ENCODE data around the gene SYDE2.
"Not testable (repeated sequence)": the region's sequence is repeated elsewhere in the genome, so short reads cannot be mapped to it uniquely, and the experiment has no call there.

The SYDE2 gene, protein sequence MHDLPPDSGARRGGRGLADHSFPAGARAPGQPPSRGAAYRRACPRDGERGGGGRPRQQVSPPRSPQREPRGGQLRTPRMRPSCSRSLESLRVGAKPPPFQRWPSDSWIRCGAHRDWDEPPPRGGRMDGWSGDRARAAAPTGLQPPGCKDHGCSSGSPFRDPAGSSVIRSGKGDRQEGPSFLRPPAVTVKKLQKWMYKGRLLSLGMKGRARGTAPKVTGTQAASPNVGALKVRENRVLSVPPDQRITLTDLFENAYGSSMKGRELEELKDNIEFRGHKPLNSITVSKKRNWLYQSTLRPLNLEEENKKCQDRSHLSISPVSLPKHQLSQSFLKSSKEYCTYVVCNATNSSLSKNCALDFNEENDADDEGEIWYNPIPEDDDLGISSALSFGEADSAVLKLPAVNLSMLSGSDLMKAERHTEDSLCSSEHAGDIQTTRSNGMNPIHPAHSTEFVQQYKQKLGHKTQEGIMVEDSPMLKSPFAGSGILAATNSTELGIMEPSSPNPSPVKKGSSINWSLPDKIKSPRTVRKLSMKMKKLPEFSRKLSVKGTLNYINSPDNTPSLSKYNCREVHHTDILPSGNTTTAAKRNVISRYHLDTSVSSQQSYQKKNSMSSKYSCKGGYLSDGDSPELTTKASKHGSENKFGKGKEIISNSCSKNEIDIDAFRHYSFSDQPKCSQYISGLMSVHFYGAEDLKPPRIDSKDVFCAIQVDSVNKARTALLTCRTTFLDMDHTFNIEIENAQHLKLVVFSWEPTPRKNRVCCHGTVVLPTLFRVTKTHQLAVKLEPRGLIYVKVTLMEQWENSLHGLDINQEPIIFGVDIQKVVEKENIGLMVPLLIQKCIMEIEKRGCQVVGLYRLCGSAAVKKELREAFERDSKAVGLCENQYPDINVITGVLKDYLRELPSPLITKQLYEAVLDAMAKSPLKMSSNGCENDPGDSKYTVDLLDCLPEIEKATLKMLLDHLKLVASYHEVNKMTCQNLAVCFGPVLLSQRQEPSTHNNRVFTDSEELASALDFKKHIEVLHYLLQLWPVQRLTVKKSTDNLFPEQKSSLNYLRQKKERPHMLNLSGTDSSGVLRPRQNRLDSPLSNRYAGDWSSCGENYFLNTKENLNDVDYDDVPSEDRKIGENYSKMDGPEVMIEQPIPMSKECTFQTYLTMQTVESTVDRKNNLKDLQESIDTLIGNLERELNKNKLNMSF

GRCh38 chr1:85200463-85201339 is at the start of gene SYDE2:
SYDE2 (minus strand) TSS chr1:85201016; CDS start chr1:85200996, 20 bp downstream.
- peak; percentile 23 to 54 (median 30) for DNase-seq (ENCODE audit: low read depth in 2 of 3, low spot score in 2 of 3)

DNA sequence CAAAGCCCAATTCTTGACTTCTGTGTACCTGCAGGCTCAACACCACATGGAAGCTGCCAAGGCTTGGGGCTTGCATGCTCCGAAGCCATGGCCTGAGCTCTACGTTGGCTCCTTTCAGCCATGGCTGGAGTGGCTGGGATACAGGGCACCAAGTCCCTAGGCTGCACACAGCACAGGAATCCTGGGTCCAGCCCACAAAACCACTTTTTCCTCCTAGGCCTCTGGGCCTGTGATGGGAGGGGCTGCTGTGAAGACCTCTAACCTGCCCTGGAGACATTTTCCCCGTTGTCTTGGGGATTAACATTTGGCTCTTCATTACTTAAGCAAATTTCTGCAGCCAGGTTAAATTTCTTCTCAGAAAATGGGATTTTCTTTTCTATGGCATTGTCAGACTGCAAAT is 48.2 kb upstream of the SYDE2 start:
- DNase-seq (ENCODE audit: low read depth in 2 of 3, low spot score in 2 of 3) = not testable (repeated sequence)

GRCh38 chr1:85245891-85246290 is 45.1 kb upstream of the SYDE2 start:
- DNase-seq (ENCODE audit: low read depth in 2 of 3, low spot score in 2 of 3) = no peak

GRCh38 chr1:85245456-85245855 is 44.6 kb upstream of the SYDE2 start:
- DNase-seq (ENCODE audit: low read depth in 2 of 3, low spot score in 2 of 3) = no peak

- no peak for DNase-seq (ENCODE audit: low read depth in 2 of 3, low spot score in 2 of 3)
These were observed 43.6 kb upstream of the SYDE2 start for GRCh38 chr1:85244271-85245061.

- no peak for DNase-seq (ENCODE audit: low read depth in 2 of 3, low spot score in 2 of 3)
These were observed 42.6 kb upstream of the SYDE2 start for GRCh38 chr1:85243372-85243771.

DNA sequence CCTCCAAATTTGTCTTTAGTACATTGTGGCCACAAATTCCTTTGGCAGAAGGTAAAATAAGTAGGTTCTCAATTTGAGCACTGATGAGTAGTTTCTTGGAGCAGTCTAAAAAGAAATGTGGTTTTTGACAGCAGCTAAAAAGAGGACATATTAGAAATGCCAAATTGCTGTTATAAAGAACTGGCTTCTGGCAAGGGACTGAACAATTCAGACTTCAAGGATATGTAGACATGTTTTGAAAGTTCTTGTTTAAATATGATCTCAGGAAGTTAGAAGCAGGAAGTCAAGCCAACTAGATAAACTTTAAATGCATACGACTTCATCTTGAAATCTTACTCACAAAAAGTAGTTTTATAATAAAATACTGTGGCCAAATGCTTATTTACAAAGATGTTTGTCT is 39.8 kb upstream of the SYDE2 start:
- DNase-seq (ENCODE audit: low read depth in 2 of 3, low spot score in 2 of 3) = no peak

DNA sequence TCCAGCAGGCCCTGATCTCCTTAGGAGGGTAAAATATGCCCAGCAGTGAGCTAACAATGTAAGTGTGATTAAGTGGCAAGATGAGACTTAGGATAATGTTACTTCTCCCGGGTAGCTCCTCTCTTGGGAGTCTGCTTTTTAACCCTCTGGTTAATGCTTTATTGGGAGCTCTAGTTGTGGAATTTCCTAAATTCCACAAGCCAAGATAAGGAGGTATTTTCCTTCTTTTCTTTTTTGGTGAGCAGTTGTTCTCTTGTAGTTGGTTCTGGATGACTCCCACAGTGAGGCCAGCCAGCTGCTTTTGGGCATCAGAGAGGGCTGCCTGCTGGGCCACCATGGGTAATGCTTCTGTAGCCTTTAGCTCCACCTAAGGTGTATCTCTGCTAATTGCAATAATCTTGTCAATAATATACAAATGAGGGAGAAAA is 39.4 kb upstream of the SYDE2 start:
- no peak for DNase-seq (ENCODE audit: low read depth in 2 of 3, low spot score in 2 of 3)

DNA sequence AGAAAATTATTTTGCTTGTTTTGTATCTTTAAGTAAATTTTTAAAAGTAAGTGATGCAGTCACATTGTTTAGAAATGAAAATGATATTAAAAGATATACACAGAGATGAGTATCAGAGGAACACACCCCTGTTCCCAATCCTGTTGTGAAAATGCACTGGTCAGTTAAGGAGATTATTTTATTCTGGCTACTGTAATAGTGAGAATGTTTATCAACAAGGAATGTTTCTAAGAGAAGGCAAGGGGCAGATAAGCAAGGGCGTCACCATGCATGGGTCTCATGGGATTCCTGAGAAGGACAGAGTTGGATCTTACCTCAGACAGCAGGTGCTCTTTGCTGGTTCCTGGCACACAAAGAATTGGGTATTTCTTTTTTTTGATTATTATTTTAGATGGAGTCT is 36.8 kb upstream of the SYDE2 start:
- DNase-seq (ENCODE audit: low read depth in 2 of 3, low spot score in 2 of 3) = no peak

DNA sequence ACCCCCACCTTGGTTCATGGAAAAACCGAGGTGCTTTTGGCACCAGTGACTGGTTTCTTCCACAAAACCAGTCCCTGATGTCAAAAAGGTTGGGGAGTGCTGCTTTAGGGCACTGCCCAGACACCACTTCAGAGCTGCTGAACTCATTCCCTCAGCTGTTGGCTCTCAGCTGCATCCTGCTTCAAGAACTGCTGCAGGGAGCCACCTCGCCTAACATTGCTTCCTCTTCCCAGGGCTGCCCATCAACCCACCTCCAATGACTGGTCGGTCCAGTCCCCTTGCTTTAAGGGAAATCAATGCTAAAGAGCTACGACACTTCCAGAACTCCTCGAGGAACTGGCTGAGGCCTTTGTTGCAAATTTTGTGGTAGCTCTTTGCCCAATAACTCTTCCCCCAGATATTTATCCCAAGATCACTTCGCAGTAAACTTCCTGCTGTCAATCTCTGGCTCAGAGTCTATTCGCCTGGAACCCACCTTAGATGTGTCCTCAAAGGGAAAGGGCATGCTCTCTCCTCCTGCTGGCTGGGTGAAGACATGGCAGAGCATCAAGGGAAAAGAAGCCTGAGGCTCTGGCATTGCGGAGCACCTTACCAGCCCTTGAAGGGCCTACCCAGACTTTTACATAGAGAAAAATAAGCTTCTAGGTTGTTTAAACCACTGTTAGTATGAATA is 29.6 kb upstream of the SYDE2 start:
- no peak for DNase-seq (ENCODE audit: low read depth in 2 of 3, low spot score in 2 of 3)

- no peak for DNase-seq (ENCODE audit: low read depth in 2 of 3, low spot score in 2 of 3)
These were observed 28.8 kb upstream of the SYDE2 start for GRCh38 chr1:85229574-85230097.

DNA sequence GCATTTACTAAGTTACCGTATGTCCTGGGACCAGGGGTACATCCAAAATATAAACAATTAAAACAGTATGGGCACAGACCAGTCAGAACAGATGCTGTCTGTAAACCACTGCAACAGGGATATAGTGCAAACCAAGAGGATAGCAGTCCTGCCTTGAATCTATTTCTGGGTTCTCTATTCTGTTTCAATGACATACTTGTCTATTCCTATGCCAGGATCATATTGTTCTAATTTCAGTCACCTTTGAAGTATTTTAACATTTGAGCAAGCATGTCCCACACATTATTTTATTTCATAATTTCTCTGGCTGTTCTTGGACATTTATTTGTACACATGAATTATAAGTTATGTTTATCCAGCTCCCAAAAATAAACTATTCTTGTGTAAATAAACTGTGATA is 28.2 kb upstream of the SYDE2 start:
- DNase-seq (ENCODE audit: low read depth in 2 of 3, low spot score in 2 of 3) = no peak

- no peak for DNase-seq (ENCODE audit: low read depth in 2 of 3, low spot score in 2 of 3)
These were observed 25.0 kb upstream of the SYDE2 start for GRCh38 chr1:85225624-85226380.

DNA sequence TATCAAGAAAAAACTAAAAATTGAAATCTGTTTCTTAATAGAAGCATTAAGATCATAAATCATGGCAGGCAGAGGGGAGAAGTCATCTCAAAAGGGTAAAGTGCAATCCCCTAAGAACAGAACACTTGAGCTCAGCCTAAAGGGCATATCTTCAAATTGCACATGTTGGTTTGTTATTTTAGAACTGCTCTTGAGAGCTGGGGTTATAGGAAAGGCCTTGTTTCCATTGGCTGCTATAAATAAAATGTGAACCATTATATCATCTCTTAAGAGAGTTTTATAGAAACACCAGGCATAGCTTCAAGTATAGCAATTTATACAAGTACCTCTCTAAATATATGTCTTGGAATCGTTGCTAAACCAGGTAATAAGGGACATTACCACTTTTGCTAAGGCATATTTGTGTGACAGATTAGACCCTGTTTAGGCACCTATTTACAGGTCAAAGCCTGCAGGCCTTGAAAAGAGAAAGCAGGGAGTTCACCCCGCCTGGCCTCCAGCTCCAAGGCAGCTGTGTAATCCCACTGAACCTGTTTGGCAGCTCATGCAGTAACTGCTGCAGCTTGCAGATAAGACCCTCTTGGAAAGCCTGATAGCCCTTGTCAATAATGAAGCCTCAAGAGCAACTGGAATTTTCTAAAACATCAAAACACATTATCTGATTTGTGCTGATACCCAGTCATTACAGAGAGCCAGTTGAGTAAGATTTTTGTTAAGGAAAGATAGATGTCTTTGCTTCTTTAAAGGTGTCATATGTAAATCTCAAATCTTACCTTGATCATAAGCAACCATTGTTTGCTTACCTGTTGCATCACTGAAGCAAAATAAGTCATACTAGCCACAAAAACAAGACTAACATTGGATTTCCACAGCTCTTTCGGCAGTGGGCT is 24.2 kb upstream of the SYDE2 start:
- no peak for DNase-seq (ENCODE audit: low read depth in 2 of 3, low spot score in 2 of 3)

DNA sequence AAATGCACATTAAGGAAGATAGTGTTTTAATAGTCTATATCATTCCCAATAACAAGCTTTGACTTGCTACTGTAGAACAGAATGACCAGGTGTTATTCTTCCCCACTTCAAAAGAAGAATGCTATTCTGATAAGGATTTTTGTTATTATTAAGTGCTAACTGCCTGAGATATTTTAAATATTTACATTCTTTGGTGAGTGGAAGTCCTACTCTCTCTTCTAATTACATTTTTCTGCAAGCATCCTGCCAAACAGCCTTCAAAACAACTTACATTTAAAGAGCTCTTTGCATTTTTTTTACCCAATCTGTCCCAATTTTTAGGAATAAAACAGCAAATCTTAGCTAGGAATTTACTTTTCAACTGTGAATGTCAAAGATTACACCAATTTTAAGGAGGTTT is 23.5 kb upstream of the SYDE2 start:
- DNase-seq (ENCODE audit: low read depth in 2 of 3, low spot score in 2 of 3) = no peak

- no peak for DNase-seq (ENCODE audit: low read depth in 2 of 3, low spot score in 2 of 3)
These were observed 22.5 kb upstream of the SYDE2 start for GRCh38 chr1:85223334-85223733.

DNA sequence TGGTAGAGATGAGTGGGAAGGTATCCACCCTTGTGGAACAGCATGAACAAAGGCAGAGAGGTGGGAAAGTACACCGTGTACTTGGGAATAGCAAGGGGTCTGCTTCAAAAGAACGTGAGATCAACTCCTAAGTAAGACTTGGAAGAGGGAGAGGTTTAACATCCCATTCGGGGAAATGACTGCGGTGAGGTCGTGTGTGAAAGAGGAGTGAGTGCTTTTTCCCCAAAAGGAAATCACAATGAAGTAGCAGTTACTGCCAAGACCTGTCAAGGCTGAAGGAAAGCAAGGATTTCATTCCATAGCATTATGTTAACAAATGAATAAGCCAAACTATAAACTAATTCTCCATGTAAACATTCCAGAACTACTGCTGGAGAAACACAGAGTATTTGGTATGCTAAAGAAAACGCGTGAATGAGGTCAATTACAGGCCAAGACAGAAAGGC is 20.0 kb upstream of the SYDE2 start:
- no peak for DNase-seq (ENCODE audit: low read depth in 2 of 3, low spot score in 2 of 3)

Measured in activated CD8-positive, alpha-beta memory T cell treated with anti-CD3 and anti-CD28 coated beads for 48 hours (primary cell).